Activated naive CD8-positive, alpha-beta T cell treated with anti-CD3 and anti-CD28 coated beads, Interleukin-2, amount 10 ng/mL, durations not matched to agents 7 days and 5 days (primary cell): ENCODE measurements around the gene ENGASE. TPM values are rescaled to one million over a fixed set of nuclear protein-coding genes. Genes with fewer than 3 reads are reported as not detected.

Experiments used
- ATAC-seq: fragments of 150-1000 bp; cut with Tn5 transposase; one replicate; pipeline ENCODE4 v1.10.0; 2021; ENCODE audit warnings: low read depth, moderate library complexity
- POLR2A ChIA-PET: fragments of 350-600 bp; sonication (Branson Sonifier 250); formaldehyde crosslinking; loops from one replicate; lab custom pipeline; 2021; ENCODE audit warnings: antibody characterized with exemption; lab: Charles Lee
- DNase-seq: peaks from one replicate; pipeline ENCODE4 v3.0.0; 2021
- H3K27ac Mint-ChIP-seq: one replicate; pipeline ENCODE4 v1.8.0; 2022; ENCODE audit warnings: mild to moderate bottlenecking, mixed read lengths
- H3K27me3 Mint-ChIP-seq: one replicate; pipeline ENCODE4 v1.8.0; 2022; ENCODE audit warnings: mild to moderate bottlenecking, moderate library complexity, mixed read lengths
- H3K36me3 Mint-ChIP-seq: one replicate; pipeline ENCODE4 v1.8.0; 2021; ENCODE audit warnings: mild to moderate bottlenecking, mixed read lengths
- H3K4me1 Mint-ChIP-seq: one replicate; pipeline ENCODE4 v1.8.0; 2021; ENCODE audit warnings: mixed read lengths
- H3K4me3 Mint-ChIP-seq: one replicate; pipeline ENCODE4 v1.8.0; 2022; ENCODE audit warnings: mild to moderate bottlenecking, moderate library complexity, mixed read lengths
- H3K9me3 Mint-ChIP-seq: one replicate; pipeline ENCODE4 v1.8.0; 2021; ENCODE audit warnings: mixed read lengths
- total RNA-seq, 2 experiments: library from RNA; stranded (reverse); gene quantifications; one replicate each; pipeline ENCODE4 v1.2.3, GENCODE V29; 2021

ENGASE gene
- total RNA-seq, 2 experiments from 2014 or later = 72.8 to 78.2 TPM

DNA sequence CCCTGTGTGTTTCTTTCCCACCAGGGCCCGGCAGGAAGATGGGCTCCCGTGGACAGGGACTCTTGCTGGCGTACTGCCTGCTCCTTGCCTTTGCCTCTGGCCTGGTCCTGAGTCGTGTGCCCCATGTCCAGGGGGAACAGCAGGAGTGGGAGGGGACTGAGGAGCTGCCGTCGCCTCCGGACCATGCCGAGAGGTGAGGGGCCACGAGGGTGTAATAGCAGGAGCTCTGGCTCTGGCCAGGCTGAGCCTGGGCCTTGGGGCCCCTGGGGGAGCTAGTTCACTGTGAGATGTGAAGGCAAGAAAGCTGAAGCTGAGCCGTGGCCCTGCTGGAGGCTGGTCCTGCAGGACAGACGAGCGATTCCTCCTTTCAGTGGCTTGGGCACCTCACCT is 30.7 kb upstream of the ENGASE start:
- POLR2A ChIA-PET = no interaction called here
- DNase-seq (no peak), ATAC-seq (no peak)
- Mint-ChIP-seq H3K4me1 (peaks cover 4% of the 10 kb centered on the region), H3K9me3 (peaks cover 5% of the 10 kb centered on the region), H3K36me3 (no peaks in the 10 kb centered on the region), H3K27me3 (no peaks in the 10 kb centered on the region), H3K4me3 (no peak overlapping the region), H3K27ac (no peak overlapping the region)

DNA sequence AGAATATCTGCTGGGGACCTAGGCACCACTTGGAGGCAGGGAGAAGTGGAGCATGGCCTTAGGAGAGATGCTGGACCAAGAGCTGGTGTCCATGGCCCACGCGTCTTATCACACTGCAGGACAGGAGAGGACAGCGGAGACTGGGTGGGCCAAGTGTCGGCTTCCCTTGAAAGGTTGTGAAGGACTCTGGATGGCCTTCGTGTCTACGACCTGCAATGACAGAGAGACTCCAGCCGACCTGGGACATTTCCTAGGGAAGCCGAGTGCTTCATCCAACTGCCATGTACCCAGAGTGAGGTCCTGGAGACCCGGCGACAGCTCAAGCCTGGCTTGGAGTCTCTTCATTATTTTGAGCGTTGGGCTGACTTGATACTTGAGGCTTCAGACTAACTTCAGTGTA is 30.2 kb upstream of the ENGASE start:
- no peak for DNase-seq
- H3K9me3 Mint-ChIP-seq = peaks cover 5% of the 10 kb centered on the region
- H3K27me3 Mint-ChIP-seq = no peaks in the 10 kb centered on the region
- no peak overlapping the region for H3K4me3 Mint-ChIP-seq
- peaks cover 4% of the 10 kb centered on the region for H3K4me1 Mint-ChIP-seq
- ATAC-seq = no peak
- no peaks in the 10 kb centered on the region for H3K36me3 Mint-ChIP-seq
- H3K27ac Mint-ChIP-seq = no peak overlapping the region
- POLR2A ChIA-PET = no interaction called here

DNA sequence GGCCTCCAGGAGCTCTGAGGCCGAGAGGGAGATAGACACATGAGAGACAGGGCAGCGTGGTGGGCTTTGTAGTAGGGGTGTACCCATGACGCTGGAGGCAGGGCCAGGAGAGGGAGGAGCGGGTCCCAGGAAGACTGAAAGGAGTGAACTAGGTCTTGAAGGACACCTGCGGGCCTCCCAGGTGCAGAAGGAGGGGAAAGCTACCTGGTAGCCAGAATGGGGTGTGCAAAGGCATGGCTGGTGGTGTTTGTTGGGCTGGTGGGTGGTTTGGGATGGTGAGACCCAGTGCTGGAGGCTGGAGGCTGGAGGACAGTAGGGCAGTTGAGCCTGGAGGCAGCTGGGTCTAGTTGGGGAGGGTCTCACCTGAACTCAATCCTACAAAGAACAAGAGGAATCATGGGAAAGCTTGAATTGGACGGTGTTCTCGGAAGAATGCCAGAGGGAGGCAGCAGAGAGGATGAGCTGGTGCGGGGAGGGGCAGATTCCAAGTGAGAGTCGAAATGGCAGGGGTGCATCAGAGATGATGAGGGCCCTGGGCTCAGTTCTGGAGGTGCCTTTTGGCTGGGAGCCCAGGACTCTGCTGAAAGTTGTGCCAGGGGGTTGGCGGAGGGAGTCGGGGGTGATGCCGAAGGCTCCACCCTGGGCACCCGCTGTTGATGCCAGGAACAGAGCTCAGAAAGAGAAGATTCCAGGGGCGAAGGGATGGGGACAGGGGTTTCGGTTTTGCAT is 29.5 kb upstream of the ENGASE start:
- H3K27me3 Mint-ChIP-seq = no peaks in the 10 kb centered on the region
- no peak for ATAC-seq

GRCh38 chr17:79045842-79046196 is 28.8 kb upstream of the ENGASE start:
- Mint-ChIP-seq H3K27ac (no peak overlapping the region), H3K36me3 (no peaks in the 10 kb centered on the region), H3K4me1 (peaks cover 4% of the 10 kb centered on the region), H3K9me3 (peaks cover 5% of the 10 kb centered on the region), H3K4me3 (no peak overlapping the region), H3K27me3 (no peaks in the 10 kb centered on the region)
- ATAC-seq = peak; percentile 71
- POLR2A ChIA-PET = no interaction called here
- peak; percentile 76 for DNase-seq

More for the DNA sequence above, 29.5 kb upstream of the ENGASE start:
- H3K4me3 Mint-ChIP-seq = no peak overlapping the region
- no peaks in the 10 kb centered on the region for H3K36me3 Mint-ChIP-seq
- peaks cover 5% of the 10 kb centered on the region for H3K9me3 Mint-ChIP-seq
- no peak overlapping the region for H3K27ac Mint-ChIP-seq
- POLR2A ChIA-PET = no interaction called here
- peaks cover 4% of the 10 kb centered on the region for H3K4me1 Mint-ChIP-seq
- no peak for DNase-seq

GRCh38 chr17:79046197-79046915 is 28.3 kb upstream of the ENGASE start:
- ATAC-seq (no peak), DNase-seq (no peak)
- Mint-ChIP-seq H3K27ac (no peak overlapping the region), H3K9me3 (peaks cover 5% of the 10 kb centered on the region), H3K4me3 (no peak overlapping the region), H3K4me1 (peaks cover 4% of the 10 kb centered on the region), H3K36me3 (no peaks in the 10 kb centered on the region), H3K27me3 (no peaks in the 10 kb centered on the region)
- POLR2A ChIA-PET = no interaction called here

DNA sequence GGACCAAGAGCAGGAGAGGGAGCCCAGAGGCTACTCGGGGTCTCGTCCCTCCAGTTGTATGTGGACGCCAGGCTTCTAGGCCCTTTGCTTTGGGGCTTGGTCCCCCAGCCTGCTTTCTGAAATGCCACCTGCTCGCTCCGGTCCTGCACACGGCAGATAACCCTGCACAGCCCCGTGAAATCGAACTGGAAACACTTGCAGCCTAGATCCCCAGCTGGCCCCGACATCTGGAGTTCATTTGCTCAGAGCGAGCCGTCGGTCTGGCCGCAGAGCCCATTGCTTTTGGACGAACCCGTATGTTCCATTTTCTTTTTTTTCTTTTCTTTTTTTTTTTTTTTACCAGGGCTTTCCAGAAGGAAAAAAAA is 27.7 kb upstream of the ENGASE start:
- no peak overlapping the region for H3K4me3 Mint-ChIP-seq
- peaks cover 5% of the 10 kb centered on the region for H3K9me3 Mint-ChIP-seq
- no peaks in the 10 kb centered on the region for H3K36me3 Mint-ChIP-seq
- H3K27me3 Mint-ChIP-seq = peaks cover 3% of the 10 kb centered on the region
- DNase-seq (no peak), ATAC-seq (no peak)
- peaks cover 4% of the 10 kb centered on the region for H3K4me1 Mint-ChIP-seq
- POLR2A ChIA-PET = no interaction called here
- H3K27ac Mint-ChIP-seq = no peak overlapping the region

- ATAC-seq (no peak), DNase-seq (no peak)
- POLR2A ChIA-PET = no interaction called here
- no peaks in the 10 kb centered on the region for H3K36me3 Mint-ChIP-seq
- peaks cover 4% of the 10 kb centered on the region for H3K4me1 Mint-ChIP-seq
- no peak overlapping the region for H3K27ac Mint-ChIP-seq
- peaks cover 5% of the 10 kb centered on the region for H3K9me3 Mint-ChIP-seq
- H3K27me3 Mint-ChIP-seq = peaks cover 5% of the 10 kb centered on the region
- H3K4me3 Mint-ChIP-seq = no peak overlapping the region
Observed at GRCh38 chr17:79047291-79047920, 27.2 kb upstream of the ENGASE start.

GRCh38 chr17:79047923-79048825 is 26.4 kb upstream of the ENGASE start:
- Mint-ChIP-seq H3K9me3 (peaks cover 2% of the 10 kb centered on the region), H3K4me3 (no peak overlapping the region), H3K36me3 (no peaks in the 10 kb centered on the region), H3K27ac (no peak overlapping the region), H3K4me1 (peaks cover 4% of the 10 kb centered on the region), H3K27me3 (peaks cover 5% of the 10 kb centered on the region)
- ATAC-seq (no peak), DNase-seq (no peak)
- POLR2A ChIA-PET = no interaction called here

GRCh38 chr17:79048826-79049755 is 25.5 kb upstream of the ENGASE start:
- H3K36me3 Mint-ChIP-seq = no peaks in the 10 kb centered on the region
- no peaks in the 10 kb centered on the region for H3K9me3 Mint-ChIP-seq
- no peak for ATAC-seq
- POLR2A ChIA-PET = no interaction called here
- H3K27me3 Mint-ChIP-seq = peaks cover 5% of the 10 kb centered on the region
- no peak overlapping the region for H3K27ac Mint-ChIP-seq
- H3K4me3 Mint-ChIP-seq = no peak overlapping the region
- H3K4me1 Mint-ChIP-seq = peaks cover 4% of the 10 kb centered on the region
- no peak for DNase-seq

GRCh38 chr17:79049821-79050220 is 24.8 kb upstream of the ENGASE start:
- Mint-ChIP-seq H3K27ac (no peak overlapping the region), H3K9me3 (peaks cover 4% of the 10 kb centered on the region), H3K4me1 (peaks cover 4% of the 10 kb centered on the region)

DNA sequence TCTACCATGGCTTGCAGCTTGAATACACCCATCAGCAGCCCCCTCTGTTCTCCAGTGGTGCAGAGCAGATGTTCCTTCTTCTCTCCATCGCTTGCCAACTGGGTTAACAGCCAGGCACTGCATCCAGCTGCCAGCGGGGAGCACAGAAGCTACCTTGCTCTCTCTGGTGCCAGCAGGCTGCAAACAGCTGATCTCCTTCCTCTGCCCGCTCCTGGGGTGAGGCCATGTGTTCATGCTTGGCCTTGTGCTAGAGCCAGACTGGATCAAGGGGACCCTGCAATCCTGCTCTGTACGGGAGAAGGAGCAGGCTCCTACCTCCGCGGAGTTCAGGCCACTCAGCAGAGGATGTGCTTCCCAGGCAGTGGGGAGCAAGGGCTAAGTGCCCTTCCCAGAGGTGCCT is 24.1 kb upstream of the ENGASE start:
- Mint-ChIP-seq H3K9me3 (peaks cover 5% of the 10 kb centered on the region), H3K4me1 (peaks cover 4% of the 10 kb centered on the region), H3K27ac (no peak overlapping the region), H3K27me3 (peaks cover 5% of the 10 kb centered on the region), H3K36me3 (no peaks in the 10 kb centered on the region), H3K4me3 (no peak overlapping the region)
- POLR2A ChIA-PET = no interaction called here
- ATAC-seq = no peak
- no peak for DNase-seq

More at GRCh38 chr17:79049821-79050220, 24.8 kb upstream of the ENGASE start:
- peaks cover 5% of the 10 kb centered on the region for H3K27me3 Mint-ChIP-seq
- POLR2A ChIA-PET = no interaction called here
- DNase-seq = no peak
- H3K36me3 Mint-ChIP-seq = no peaks in the 10 kb centered on the region
- ATAC-seq = no peak
- H3K4me3 Mint-ChIP-seq = no peak overlapping the region

DNA sequence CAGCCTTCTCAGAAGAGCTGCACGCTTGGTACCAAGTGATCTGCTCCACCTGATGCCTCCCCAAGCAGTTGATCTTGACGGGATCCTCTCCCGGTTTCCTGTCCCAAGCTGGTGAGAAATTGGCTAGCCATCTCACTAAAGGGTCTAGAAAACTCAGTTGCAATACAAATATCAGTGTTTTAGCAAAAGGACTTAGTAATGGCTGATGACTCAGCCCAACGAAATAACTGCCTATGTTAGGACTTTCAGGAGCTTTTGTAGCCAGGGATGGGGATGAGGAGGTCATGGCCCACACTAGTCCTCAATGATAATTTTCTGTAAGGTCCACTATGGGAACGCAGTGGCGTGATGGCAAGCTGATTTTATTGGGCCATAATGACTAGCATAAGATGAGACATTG is 23.3 kb upstream of the ENGASE start:
- Mint-ChIP-seq H3K27ac (no peak overlapping the region), H3K9me3 (peaks cover 5% of the 10 kb centered on the region), H3K27me3 (peaks cover 5% of the 10 kb centered on the region), H3K4me3 (no peak overlapping the region), H3K36me3 (no peaks in the 10 kb centered on the region), H3K4me1 (no peaks in the 10 kb centered on the region)
- POLR2A ChIA-PET = no interaction called here
- DNase-seq (no peak), ATAC-seq (no peak)
